Vagina (tissue), 2 donors: ENCODE measurements around the gene RPL10. TPM values are rescaled to one million over a fixed set of nuclear protein-coding genes. Genes with fewer than 3 reads are reported as not detected.

Experiments
- DNase-seq, 2 donors: peaks; one replicate each; pipeline ENCODE4 v3.0.0-alpha.2; 2017; ENCODE audit errors: extremely low spot score in 2 of 2
- H3K27ac ChIP-seq: fragments of 200-600 bp; sonication (generic); one replicate; pipeline ENCODE4 v1.5.1; 2019
- H3K27me3 ChIP-seq: fragments of 200-600 bp; sonication (generic); one replicate; pipeline ENCODE4 v1.5.1; 2019
- H3K36me3 ChIP-seq, 2 donors: fragments of 200-600 bp; sonication (generic); one replicate each; pipeline ENCODE4 v1.5.1; 2017 to 2019
- H3K4me1 ChIP-seq: fragments of 200-600 bp; sonication (generic); one replicate; pipeline ENCODE4 v1.5.1; 2019
- H3K4me3 ChIP-seq, 2 donors: fragments of 200-600 bp; sonication (generic); 1 replicate in 1 of 2; 2 replicates in 1 of 2; pipeline ENCODE4 v1.5.1; 2016 to 2019
- H3K9me3 ChIP-seq: fragments of 200-600 bp; sonication (generic); one replicate; pipeline ENCODE4 v1.5.1; 2019
- CTCF ChIP-seq, 3 experiments: fragments of 450-650 bp in 2 of 3; fragments of 200-600 bp in 1 of 3; sonication (generic) in 1 of 3; IDR thresholded peaks; one replicate each; pipeline ENCODE4 v1.5.1; 2017 to 2019; ENCODE audit warnings: antibody characterized with exemption in 3 of 3, mild to moderate bottlenecking in 2 of 3, moderate library complexity in 2 of 3
- POLR2A ChIP-seq, 2 donors: fragments of 450-650 bp; IDR thresholded peaks; one replicate each; pipeline ENCODE4 v1.6.1; 2017; ENCODE audit warnings: antibody characterized with exemption in 2 of 2, mild to moderate bottlenecking in 2 of 2, moderate library complexity in 2 of 2
- POLR2AphosphoS5 ChIP-seq, 2 donors: sonication (generic); formaldehyde crosslinking; IDR thresholded peaks; one replicate each; pipeline ENCODE4 v1.9.0; 2017; ENCODE audit warnings: antibody characterized with exemption in 2 of 2, mild to moderate bottlenecking in 2 of 2, low read depth in 1 of 2; ENCODE audit not compliant: insufficient read depth in 1 of 2
- intact Hi-C: fragments of 100-400 bp; cut with DNase I; formaldehyde crosslinking; loops from one replicate; pipeline ENCODE4 v1.15.1; 2023
- total RNA-seq: library from RNA; depleted of rRNA; stranded (reverse); fragments of >200 nt; gene quantifications from one replicate; pipeline ENCODE4 v1.2.3, GENCODE V29; 2016

The RPL10 gene
- total RNA-seq, 1 donor from 2014 or later = 3,948 TPM

- intact Hi-C loops = no loop called here
- no peak for DNase-seq
- Histone ChIP-seq H3K4me3 (peak overlapping the region; percentile 66 to 75), H3K27me3 (no peaks in the 10 kb centered on the region), H3K36me3 (peaks cover 0 to 13% of the 10 kb centered on the region in 2 donors), H3K27ac (peak overlapping the region; percentile 86), H3K4me1 (peaks cover 45% of the 10 kb centered on the region), H3K9me3 (no peaks in the 10 kb centered on the region)
- TF ChIP-seq POLR2AphosphoS5 (IDR thresholded peaks at IDR 0.05; ENCODE audit: insufficient read depth in 1 of 2, low read depth in 1 of 2) (peak; percentile 61 to 97), POLR2A (IDR thresholded peaks at IDR 0.05) (peak; percentile 78 to 97), CTCF (IDR thresholded peaks at IDR 0.05) (no peak)
Measured at GRCh38 chrX:154371017-154371788, 27.0 kb upstream of the RPL10 start.

GRCh38 chrX:154371789-154372300 is 26.3 kb upstream of the RPL10 start:
- TF ChIP-seq POLR2AphosphoS5 (IDR thresholded peaks at IDR 0.05; ENCODE audit: insufficient read depth in 1 of 2, low read depth in 1 of 2) (peak in 1 of 2 donors; percentile 30), POLR2A (IDR thresholded peaks at IDR 0.05) (no peak)
- Histone ChIP-seq H3K36me3 (peaks cover 0 to 9% of the 10 kb centered on the region in 2 donors), H3K4me3 (peak overlapping the region; percentile 66 to 75), H3K27me3 (no peaks in the 10 kb centered on the region), H3K9me3 (no peaks in the 10 kb centered on the region), H3K27ac (peak overlapping the region; percentile 86), H3K4me1 (peaks cover 39% of the 10 kb centered on the region)
- intact Hi-C loops = no loop called here
- no peak for DNase-seq

DNA sequence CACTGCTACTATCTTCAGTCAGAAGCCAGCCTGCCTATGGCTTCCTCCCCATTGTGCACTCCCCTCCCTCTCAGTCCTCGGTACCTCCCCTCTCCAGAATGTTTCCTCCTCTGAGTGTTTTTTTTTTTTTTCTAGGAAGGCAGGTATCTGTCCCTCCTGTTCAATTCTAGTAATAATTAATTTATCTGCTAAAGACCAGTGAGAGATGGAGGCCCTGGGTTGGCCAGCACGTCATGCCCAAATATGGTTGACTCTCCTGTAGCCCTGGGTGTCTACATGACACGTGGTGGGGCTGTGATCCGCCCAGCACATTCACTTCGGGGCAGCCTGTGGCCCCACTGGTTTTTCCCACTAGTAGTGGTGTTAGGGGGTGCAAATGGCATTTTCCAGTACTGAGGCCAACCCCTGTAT is 25.6 kb upstream of the RPL10 start:
- Histone ChIP-seq H3K9me3 (no peaks in the 10 kb centered on the region), H3K4me3 (peak overlapping the region; percentile 66 to 75), H3K27ac (peak overlapping the region; percentile 86), H3K27me3 (no peaks in the 10 kb centered on the region), H3K4me1 (peaks cover 37% of the 10 kb centered on the region), H3K36me3 (peaks cover 0 to 1% of the 10 kb centered on the region in 2 donors)
- no peak for DNase-seq
- no peak for TF ChIP-seq CTCF (IDR thresholded peaks at IDR 0.05)
- TF ChIP-seq POLR2AphosphoS5 (IDR thresholded peaks at IDR 0.05; ENCODE audit: insufficient read depth in 1 of 2, low read depth in 1 of 2) = no peak
- no peak for TF ChIP-seq POLR2A (IDR thresholded peaks at IDR 0.05)
- intact Hi-C loops = no loop called here

DNA sequence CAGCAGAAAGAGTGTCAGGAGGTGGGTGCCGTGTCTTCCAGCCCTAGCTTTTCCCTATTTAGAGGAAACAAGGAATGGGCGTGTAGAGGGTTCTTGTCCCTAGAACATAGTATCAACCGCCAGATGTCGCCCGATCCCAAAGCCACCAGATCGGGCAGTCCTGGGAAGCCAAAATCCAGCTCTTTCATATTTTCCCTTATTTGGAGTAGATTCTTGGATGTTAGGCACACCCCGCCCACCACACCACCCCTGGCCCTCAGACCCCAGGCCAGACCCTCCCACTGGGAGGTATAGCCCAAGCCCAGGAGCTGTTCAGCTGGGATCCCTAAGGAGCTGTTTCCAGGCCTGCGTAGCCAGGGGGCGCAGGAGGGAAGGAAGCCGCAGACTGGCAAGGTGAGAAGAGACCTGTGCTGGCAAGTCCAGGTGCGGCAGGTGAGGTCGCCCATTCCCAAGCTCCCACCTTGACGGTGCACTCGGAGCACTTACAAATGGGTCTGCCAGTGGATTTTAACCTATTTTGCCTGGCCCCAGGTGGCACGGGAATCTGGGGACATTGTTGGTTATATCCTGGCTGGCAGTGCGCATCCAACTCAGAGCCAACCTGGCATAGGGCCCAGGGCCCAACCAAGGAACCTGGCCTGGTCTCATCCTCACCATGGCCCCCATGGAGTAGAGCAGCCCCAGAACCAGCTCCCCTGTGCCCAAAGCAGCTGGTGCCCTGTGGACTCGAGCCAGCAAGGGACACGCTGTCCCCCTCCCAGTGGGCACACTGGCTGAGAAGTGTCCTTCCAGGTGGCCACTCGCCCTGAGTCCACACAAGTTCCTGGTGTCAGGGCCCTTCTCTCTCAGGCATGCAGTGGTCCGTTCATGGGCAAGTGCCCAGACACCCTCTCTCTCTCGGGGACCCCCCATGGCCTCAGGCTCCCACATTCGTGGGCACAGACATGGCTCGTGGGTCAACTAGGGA is 24.6 kb upstream of the RPL10 start:
- TF ChIP-seq POLR2AphosphoS5 (IDR thresholded peaks at IDR 0.05; ENCODE audit: insufficient read depth in 1 of 2, low read depth in 1 of 2) (peak; percentile 39 to 69), POLR2A (IDR thresholded peaks at IDR 0.05) (no peak), CTCF (IDR thresholded peaks at IDR 0.05) (peak in 2 of 3 experiments; percentile 35 to 49)
- Histone ChIP-seq H3K36me3 (no peaks in the 10 kb centered on the region), H3K27me3 (no peaks in the 10 kb centered on the region), H3K4me1 (peaks cover 33% of the 10 kb centered on the region), H3K27ac (peak overlapping the region; percentile 86), H3K9me3 (no peaks in the 10 kb centered on the region), H3K4me3 (peak overlapping the region; percentile 66 to 75)
- no peak for DNase-seq
- intact Hi-C loops = no loop called here
